Cardiac muscle cell (in vitro differentiated cells and primary cell): Measurements from ENCODE around the gene AMFR. TPM values are rescaled to one million over a fixed set of nuclear protein-coding genes. Genes with fewer than 3 reads are reported as not detected.

Experiments used
- DNase-seq, 2 donors: peaks; one replicate each; pipeline versions ENCODE4 v3.0.0 to v3.0.0-alpha.2; 2010 to 2017; ENCODE audit warnings: low read depth in 1 of 2, low spot score in 1 of 2
- H3K27ac ChIP-seq: fragments of 200-600 bp; sonication (generic); 2 replicates; pipeline ENCODE4 v1.5.1; 2016
- H3K27me3 ChIP-seq: fragments of 200-600 bp; sonication (generic); 2 replicates; pipeline ENCODE4 v1.6.0; 2016; ENCODE audit warnings: control low read depth
- H3K36me3 ChIP-seq: fragments of 200-600 bp; sonication (generic); 2 replicates; pipeline ENCODE4 v1.5.1; 2016; ENCODE audit warnings: control low read depth
- H3K4me1 ChIP-seq: fragments of 200-600 bp; sonication (generic); 2 replicates; pipeline ENCODE4 v1.8.1; 2017; ENCODE audit warnings: low read depth, mild to moderate bottlenecking, mixed run types
- H3K4me3 ChIP-seq: fragments of 200-600 bp; sonication (generic); 2 replicates; pipeline ENCODE4 v1.5.1; 2016; ENCODE audit warnings: mild to moderate bottlenecking
- H3K9me3 ChIP-seq: fragments of 200-600 bp; sonication (generic); 2 replicates; pipeline ENCODE4 v1.5.1; 2017; ENCODE audit warnings: low read depth, mild to moderate bottlenecking, control low read depth
- CTCF ChIP-seq: IDR thresholded peaks from 2 replicates; pipeline ENCODE4 v1.5.1; 2012; ENCODE audit warnings: low read depth, mild to moderate bottlenecking, low read length
- polyA plus RNA-seq: library from polyadenylated mRNA; unstranded; fragments of >200 nt; fragmentation: Nextera tagmentation; extraction: Ambion mirVana; gene quantifications from 2 replicates; pipeline ENCODE4 v1.2.1, GENCODE V29; 2016
- total RNA-seq: library from RNA; depleted of rRNA; stranded (reverse); fragments of >200 nt; gene quantifications from 2 replicates; pipeline ENCODE4 v1.2.3, GENCODE V29; 2016

Gene AMFR
- total and polyA plus RNA-seq, 2 experiments from 2014 or later, result 52.7 to 157 TPM

DNA sequence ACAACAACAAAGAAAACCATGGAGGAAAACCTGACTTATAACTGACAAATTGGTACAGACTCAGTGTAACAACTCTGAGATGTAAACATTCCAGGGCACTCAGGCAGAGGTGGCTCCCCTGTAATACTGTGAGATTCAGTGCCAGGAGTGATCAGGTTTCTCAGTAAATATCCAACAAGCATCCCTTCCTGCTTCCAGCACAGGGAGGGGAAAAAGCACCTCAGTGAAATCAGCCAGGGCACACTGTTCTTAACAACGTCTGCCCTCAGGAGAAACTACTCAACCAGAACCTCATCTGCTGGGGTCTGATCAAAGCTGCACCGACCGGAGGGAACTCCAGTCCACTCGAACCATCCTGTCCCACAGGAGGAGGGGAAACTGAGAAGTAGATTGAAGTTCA, 52.3 kb downstream of the AMFR start:
- no peak for TF ChIP-seq CTCF
- no peak overlapping the region for H3K4me3 ChIP-seq
- H3K27me3 ChIP-seq, result no peaks in the 10 kb centered on the region
- DNase-seq, result no peak
- H3K9me3 ChIP-seq, result no peaks in the 10 kb centered on the region
- H3K27ac ChIP-seq, result no peak overlapping the region
- H3K4me1 ChIP-seq, result peaks cover 7% of the 10 kb centered on the region
- peaks cover 12% of the 10 kb centered on the region for H3K36me3 ChIP-seq

- Histone ChIP-seq H3K4me1 (peaks cover 7% of the 10 kb centered on the region), H3K4me3 (no peak overlapping the region), H3K27ac (no peak overlapping the region), H3K9me3 (no peaks in the 10 kb centered on the region), H3K27me3 (no peaks in the 10 kb centered on the region), H3K36me3 (peaks cover 13% of the 10 kb centered on the region)
- no peak for TF ChIP-seq CTCF
- DNase-seq, result no peak
Observed at GRCh38 chr16:56372013-56372634, 53.2 kb downstream of the AMFR start.

DNA sequence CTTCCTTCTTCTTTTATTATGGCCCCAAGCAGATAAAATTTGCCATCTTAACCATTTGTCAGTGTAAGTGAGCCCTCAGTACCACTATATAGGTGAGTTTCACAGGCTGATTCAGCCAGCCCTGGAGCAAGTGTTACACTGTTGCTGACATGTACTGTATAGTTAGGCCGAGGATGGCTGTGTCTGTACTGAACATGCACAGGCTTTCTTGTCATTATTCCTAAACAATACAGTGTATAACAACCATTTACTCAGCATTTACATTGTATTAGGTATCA, 53.7 kb downstream of the AMFR start:
- peaks cover 14% of the 10 kb centered on the region for H3K36me3 ChIP-seq
- H3K27me3 ChIP-seq, result no peaks in the 10 kb centered on the region
- DNase-seq, result no peak
- no peak overlapping the region for H3K27ac ChIP-seq
- no peak for TF ChIP-seq CTCF
- H3K4me3 ChIP-seq, result no peak overlapping the region
- peaks cover 7% of the 10 kb centered on the region for H3K4me1 ChIP-seq
- H3K9me3 ChIP-seq, result no peaks in the 10 kb centered on the region

GRCh38 chr16:56370875-56371659, 54.3 kb downstream of the AMFR start:
- no peak for TF ChIP-seq CTCF
- H3K27ac ChIP-seq, result no peak overlapping the region
- DNase-seq, result peak in 1 of 2 donors; percentile 42
- H3K4me3 ChIP-seq, result no peak overlapping the region
- peaks cover 7% of the 10 kb centered on the region for H3K4me1 ChIP-seq
- H3K36me3 ChIP-seq, result peaks cover 16% of the 10 kb centered on the region
- no peaks in the 10 kb centered on the region for H3K27me3 ChIP-seq
- H3K9me3 ChIP-seq, result no peaks in the 10 kb centered on the region

DNA sequence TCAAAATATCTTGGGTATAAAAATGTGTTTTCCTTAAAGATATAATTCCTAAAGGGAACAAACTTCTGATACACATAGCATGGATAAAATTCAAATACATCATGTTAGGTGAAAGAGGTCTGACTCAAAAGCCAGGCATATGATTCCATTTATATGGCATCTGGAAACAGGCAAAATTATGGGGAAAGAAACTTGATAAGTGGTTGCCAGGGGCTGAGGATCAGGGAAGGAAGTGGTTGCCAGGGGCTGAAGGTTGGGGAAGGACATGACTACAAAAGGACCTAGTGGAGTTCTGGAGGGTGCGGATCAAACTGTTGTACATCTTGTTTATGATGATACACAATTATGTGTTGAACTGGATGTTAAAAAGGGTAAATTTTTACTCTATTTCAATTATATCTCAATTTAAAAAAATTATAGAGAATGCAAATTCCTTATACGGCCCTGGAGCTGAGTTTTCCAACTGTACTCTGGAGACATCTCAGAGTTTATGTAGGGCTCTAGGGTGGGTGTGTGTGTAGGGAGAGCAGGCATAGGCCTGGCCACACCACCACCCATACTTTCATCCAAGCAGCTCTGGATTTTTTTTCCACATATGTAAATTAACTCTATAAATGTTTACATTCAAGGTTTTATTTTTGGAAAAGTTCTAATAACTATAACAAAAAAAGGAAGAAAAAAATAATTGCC, 55.0 kb downstream of the AMFR start:
- DNase-seq, result peak in 1 of 2 donors; percentile 40
- H3K36me3 ChIP-seq, result peaks cover 16% of the 10 kb centered on the region
- no peaks in the 10 kb centered on the region for H3K9me3 ChIP-seq
- H3K27me3 ChIP-seq, result no peaks in the 10 kb centered on the region
- peaks cover 7% of the 10 kb centered on the region for H3K4me1 ChIP-seq
- no peak overlapping the region for H3K4me3 ChIP-seq
- TF ChIP-seq CTCF, result no peak
- H3K27ac ChIP-seq, result no peak overlapping the region
